OCI-LY1 (cell line): ENCODE measurements around the gene SIRT1.

Experiments used
- H2AFZ ChIP-seq: fragments of 200-600 bp; sonication (generic), shearing (Covaris generic); 2 replicates; pipeline ENCODE4 v1.6.0; 2014; ENCODE audit warnings: antibody characterized with exemption, mild to moderate bottlenecking, low read length
- H3F3A ChIP-seq: fragments of 200-600 bp; sonication (generic), shearing (Covaris generic); 2 replicates; pipeline ENCODE4 v1.6.0; 2014; ENCODE audit warnings: mild to moderate bottlenecking, antibody characterized with exemption, low read length, moderate library complexity; ENCODE audit not compliant: insufficient read depth
- H3K27ac ChIP-seq: fragments of 200-600 bp; sonication (generic); 2 replicates; pipeline ENCODE4 v1.5.1; 2014; ENCODE audit warnings: low read length, mixed run types, mild to moderate bottlenecking, low read depth; ENCODE audit not compliant: poor library complexity, severe bottlenecking
- H3K27me3 ChIP-seq: fragments of 200-600 bp; sonication (generic); 2 replicates; pipeline ENCODE4 v1.6.0; 2014; ENCODE audit warnings: antibody characterized with exemption, mild to moderate bottlenecking, low read length, moderate library complexity; ENCODE audit not compliant: insufficient read depth
- H3K36me3 ChIP-seq: fragments of 200-600 bp; sonication (generic); 2 replicates; pipeline ENCODE4 v1.6.1; 2014; ENCODE audit warnings: mild to moderate bottlenecking, antibody characterized with exemption, low read length, moderate library complexity, mixed read lengths; ENCODE audit not compliant: insufficient read depth
- H3K4me1 ChIP-seq: fragments of 200-600 bp; sonication (generic); 2 replicates; pipeline ENCODE4 v1.5.1; 2014; ENCODE audit warnings: mild to moderate bottlenecking, low read length, moderate library complexity; ENCODE audit not compliant: insufficient read depth, severe bottlenecking
- H3K4me2 ChIP-seq: fragments of 200-600 bp; sonication (generic), shearing (Covaris generic); 2 replicates; pipeline ENCODE4 v1.6.1; 2014; ENCODE audit warnings: low read length
- H3K4me3 ChIP-seq: fragments of 200-600 bp; sonication (generic); 2 replicates; pipeline ENCODE4 v1.5.1; 2014; ENCODE audit warnings: low read length, low read depth, mild to moderate bottlenecking, mixed read lengths; ENCODE audit not compliant: poor library complexity, severe bottlenecking
- H3K79me2 ChIP-seq: fragments of 200-600 bp; shearing (Covaris generic); 2 replicates; pipeline ENCODE4 v1.6.1; 2016; ENCODE audit warnings: mixed run types, low read length, mixed read lengths; ENCODE audit not compliant: insufficient read depth
- H3K9ac ChIP-seq: fragments of 200-600 bp; sonication (generic), shearing (Covaris generic); 2 replicates; pipeline ENCODE4 v1.6.1; 2014; ENCODE audit warnings: mild to moderate bottlenecking, low read length, mixed read lengths
- H3K9me2 ChIP-seq: fragments of 200-600 bp; sonication (generic), shearing (Covaris generic); 2 replicates; pipeline ENCODE4 v1.6.1; 2014; ENCODE audit warnings: low read depth, mild to moderate bottlenecking, low read length, mixed read lengths
- H3K9me3 ChIP-seq: fragments of 200-600 bp; shearing (Covaris generic); 2 replicates; pipeline ENCODE4 v1.6.1; 2014; ENCODE audit warnings: low read length, mixed read lengths
- H4K20me1 ChIP-seq: fragments of 200-600 bp; sonication (generic), shearing (Covaris generic); 2 replicates; pipeline ENCODE4 v1.6.0; 2016; ENCODE audit warnings: mild to moderate bottlenecking, low read length; ENCODE audit not compliant: insufficient read depth
- EZH2 ChIP-seq: fragments of 200-600 bp; sonication (generic), shearing (Covaris generic); IDR thresholded peaks from 2 replicates; pipeline ENCODE4 v1.8.0; 2017; ENCODE audit warnings: borderline replicate concordance, mixed run types, mild to moderate bottlenecking, antibody characterized with exemption, low read length, moderate library complexity, mixed read lengths
- TF ChIP-seq, protein P1 (sequence below): fragments of 200-600 bp; sonication (generic), shearing (Covaris generic); IDR thresholded peaks from 2 replicates; pipeline ENCODE4 v1.5.1; 2017; ENCODE audit warnings: mild to moderate bottlenecking, antibody characterized with exemption, low read length, moderate library complexity, mixed read lengths

The SIRT1 gene

DNA sequence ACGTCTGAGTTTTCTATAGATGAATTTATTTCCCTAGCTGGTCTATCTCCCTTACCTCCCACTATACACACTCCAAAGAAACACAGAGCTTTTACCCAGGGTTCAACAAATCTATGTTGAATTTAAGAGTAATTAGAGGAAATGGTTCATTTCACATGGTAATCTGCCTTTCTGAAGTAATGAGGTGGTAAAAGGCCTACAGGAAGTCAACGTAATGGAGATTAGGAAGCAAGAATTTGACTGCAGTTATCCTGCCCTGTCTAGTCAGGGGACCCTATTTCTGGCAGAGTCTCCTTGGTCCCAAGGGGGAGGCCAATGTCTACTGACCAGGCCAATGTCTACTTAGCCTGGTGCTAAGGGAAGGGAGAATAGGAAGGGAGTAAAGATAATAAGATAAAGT is 21.4 kb upstream of the SIRT1 start:
- no peaks in the 10 kb centered on the region for H3K9me2 ChIP-seq
- no peak overlapping the region for H3K4me3 ChIP-seq
- TF ChIP-seq EZH2 = no peak
- TF ChIP-seq, protein P1, sequence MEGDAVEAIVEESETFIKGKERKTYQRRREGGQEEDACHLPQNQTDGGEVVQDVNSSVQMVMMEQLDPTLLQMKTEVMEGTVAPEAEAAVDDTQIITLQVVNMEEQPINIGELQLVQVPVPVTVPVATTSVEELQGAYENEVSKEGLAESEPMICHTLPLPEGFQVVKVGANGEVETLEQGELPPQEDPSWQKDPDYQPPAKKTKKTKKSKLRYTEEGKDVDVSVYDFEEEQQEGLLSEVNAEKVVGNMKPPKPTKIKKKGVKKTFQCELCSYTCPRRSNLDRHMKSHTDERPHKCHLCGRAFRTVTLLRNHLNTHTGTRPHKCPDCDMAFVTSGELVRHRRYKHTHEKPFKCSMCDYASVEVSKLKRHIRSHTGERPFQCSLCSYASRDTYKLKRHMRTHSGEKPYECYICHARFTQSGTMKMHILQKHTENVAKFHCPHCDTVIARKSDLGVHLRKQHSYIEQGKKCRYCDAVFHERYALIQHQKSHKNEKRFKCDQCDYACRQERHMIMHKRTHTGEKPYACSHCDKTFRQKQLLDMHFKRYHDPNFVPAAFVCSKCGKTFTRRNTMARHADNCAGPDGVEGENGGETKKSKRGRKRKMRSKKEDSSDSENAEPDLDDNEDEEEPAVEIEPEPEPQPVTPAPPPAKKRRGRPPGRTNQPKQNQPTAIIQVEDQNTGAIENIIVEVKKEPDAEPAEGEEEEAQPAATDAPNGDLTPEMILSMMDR = no peak
- H3K9ac ChIP-seq = no peak overlapping the region
- H3K79me2 ChIP-seq = no peaks in the 10 kb centered on the region
- H2AFZ ChIP-seq = peak overlapping the region; percentile 16; the same call in 1 of the 2 replicates
- H3K4me1 ChIP-seq = peaks cover 27% of the 10 kb centered on the region
- H3K36me3 ChIP-seq = no peaks in the 10 kb centered on the region
- no peaks in the 10 kb centered on the region for H4K20me1 ChIP-seq
- H3K4me2 ChIP-seq = no peak overlapping the region
- H3F3A ChIP-seq = no peaks in the 10 kb centered on the region
- no peaks in the 10 kb centered on the region for H3K9me3 ChIP-seq
- H3K27me3 ChIP-seq = no peaks in the 10 kb centered on the region
- H3K27ac ChIP-seq = no peak overlapping the region

DNA sequence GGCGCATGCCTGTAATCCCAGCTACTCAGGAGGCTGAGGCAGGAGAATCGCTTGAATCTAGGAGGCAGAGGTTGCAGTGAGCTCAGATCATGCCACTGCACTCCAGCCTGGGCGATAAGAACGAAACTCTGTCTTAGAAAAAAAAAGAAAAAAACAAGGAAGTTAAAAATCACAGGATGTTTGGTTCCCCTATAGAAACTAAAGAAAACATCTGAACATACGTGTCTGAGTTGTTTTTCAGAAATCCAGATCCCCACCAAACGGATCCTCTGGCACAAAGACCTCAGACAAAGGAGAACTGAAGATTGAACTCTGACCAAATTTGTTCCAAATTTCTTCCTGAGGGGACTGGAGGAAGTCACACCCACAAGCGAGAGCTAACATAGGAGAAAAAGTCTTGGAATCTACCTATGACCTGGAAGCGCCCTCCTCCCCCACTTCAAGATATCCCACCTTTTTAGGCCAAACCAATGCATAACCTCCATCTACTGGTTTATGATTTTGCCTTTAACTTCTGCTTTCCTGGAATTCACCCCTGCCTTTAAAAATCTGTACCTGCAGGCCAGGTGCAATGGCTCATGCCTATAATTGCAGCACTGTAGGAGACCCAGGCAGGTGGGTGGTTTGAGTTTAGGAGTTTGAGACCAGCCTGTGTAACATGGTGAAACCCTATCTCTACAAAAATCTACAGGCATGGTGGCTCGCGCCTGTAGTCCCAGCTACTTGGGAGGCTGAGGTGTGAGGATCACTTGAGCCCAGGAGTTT is 19.7 kb upstream of the SIRT1 start:
- H3K4me1 ChIP-seq = peaks cover 27% of the 10 kb centered on the region
- H3K27me3 ChIP-seq = no peaks in the 10 kb centered on the region
- no peak overlapping the region for H3K9ac ChIP-seq
- no peaks in the 10 kb centered on the region for H3F3A ChIP-seq
- no peak overlapping the region for H3K27ac ChIP-seq
- no peaks in the 10 kb centered on the region for H3K36me3 ChIP-seq
- TF ChIP-seq, protein P1 = no peak
- TF ChIP-seq EZH2 = no peak
- no peaks in the 10 kb centered on the region for H3K79me2 ChIP-seq
- H2AFZ ChIP-seq = no peak overlapping the region
- H3K9me2 ChIP-seq = no peaks in the 10 kb centered on the region
- H3K4me2 ChIP-seq = no peak overlapping the region
- H3K9me3 ChIP-seq = no peaks in the 10 kb centered on the region
- no peak overlapping the region for H3K4me3 ChIP-seq
- H4K20me1 ChIP-seq = no peaks in the 10 kb centered on the region

DNA sequence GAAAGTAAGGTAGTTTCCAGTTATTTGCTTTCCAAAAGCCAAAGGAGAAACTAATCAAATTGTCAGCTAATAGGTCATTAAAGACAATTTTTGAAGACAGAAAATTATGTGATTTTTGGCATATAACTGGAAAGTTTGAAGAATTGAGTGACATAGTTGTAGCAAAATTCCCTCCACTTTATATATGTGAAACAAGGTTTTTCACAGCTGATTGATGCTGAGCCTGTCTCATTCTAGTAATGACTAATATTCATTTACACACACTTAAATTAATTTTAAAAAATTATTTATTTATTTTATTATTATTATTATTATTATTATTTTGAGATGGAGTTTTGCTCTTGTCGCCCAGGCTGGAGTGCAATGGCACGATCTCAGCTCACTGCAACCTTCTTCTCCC is 16.3 kb upstream of the SIRT1 start:
- H3K36me3 ChIP-seq = no peaks in the 10 kb centered on the region
- no peak overlapping the region for H3K4me2 ChIP-seq
- no peaks in the 10 kb centered on the region for H3K27me3 ChIP-seq
- peaks cover 8% of the 10 kb centered on the region for H3K4me1 ChIP-seq
- H3K9me3 ChIP-seq = no peaks in the 10 kb centered on the region
- H4K20me1 ChIP-seq = no peaks in the 10 kb centered on the region
- H3K79me2 ChIP-seq = no peaks in the 10 kb centered on the region
- no peak overlapping the region for H3K4me3 ChIP-seq
- H3K9ac ChIP-seq = no peak overlapping the region
- no peak overlapping the region for H2AFZ ChIP-seq
- TF ChIP-seq EZH2 = no peak
- TF ChIP-seq, protein P1 = no peak
- no peaks in the 10 kb centered on the region for H3F3A ChIP-seq
- H3K9me2 ChIP-seq = no peaks in the 10 kb centered on the region
- H3K27ac ChIP-seq = no peak overlapping the region
